Tibial artery (tissue), 4 donors: Measurements from ENCODE around the gene ANKS1A.

ENCODE experiments used
- DNase-seq, 2 donors: peaks; one replicate each; pipeline ENCODE4 v3.0.0-alpha.2; 2019
- H3K27ac ChIP-seq, 2 donors: fragments of 200-600 bp; sonication (generic) in 1 of 2; 1 replicate in 1 of 2; 2 replicates in 1 of 2; pipeline ENCODE4 v1.5.1; 2018 to 2019; ENCODE audit warnings: mild to moderate bottlenecking in 1 of 2
- H3K27me3 ChIP-seq, 2 donors: fragments of 200-600 bp; sonication (generic) in 1 of 2; one replicate each; pipeline versions ENCODE4 v1.5.1 to v1.6.0; 2016 to 2019
- H3K36me3 ChIP-seq, 3 donors: fragments of 200-600 bp; sonication (generic) in 2 of 3; one replicate each; pipeline ENCODE4 v1.5.1; 2016 to 2019; ENCODE audit warnings: mild to moderate bottlenecking in 2 of 3
- H3K4me1 ChIP-seq, 4 donors: fragments of 200-600 bp; sonication (generic) in 2 of 4; 1 replicate in 3 of 4; 2 replicates in 1 of 4; pipeline ENCODE4 v1.5.1; 2016 to 2019
- H3K4me3 ChIP-seq, 2 donors: fragments of 200-600 bp; sonication (generic) in 1 of 2; 1 replicate in 1 of 2; 2 replicates in 1 of 2; pipeline ENCODE4 v1.5.1; 2018 to 2019; ENCODE audit warnings: mild to moderate bottlenecking in 2 of 2
- H3K9me3 ChIP-seq, 3 donors: fragments of 200-600 bp; sonication (generic) in 1 of 3; one replicate each; pipeline ENCODE4 v1.5.1; 2016 to 2019
- CTCF ChIP-seq, 2 experiments: fragments of 200-600 bp in 1 of 2; fragments of 450-650 bp in 1 of 2; IDR thresholded peaks; one replicate each; pipeline ENCODE4 v1.5.1; 2017 to 2019; ENCODE audit warnings: antibody characterized with exemption in 2 of 2, mild to moderate bottlenecking in 1 of 2, moderate library complexity in 1 of 2
- intact Hi-C: fragments of 100-400 bp; cut with DNase I; formaldehyde crosslinking; loops from one replicate; pipeline ENCODE4 v1.15.0; 2023; ENCODE audit warnings: low total_unique reads

The ANKS1A gene

GRCh38 chr6:35048631-35049083, 159.6 kb downstream of the ANKS1A start:
- peaks cover 0 to 97% (median 75%) of the 10 kb centered on the region in 4 donors for H3K4me1 ChIP-seq
- H3K27me3 ChIP-seq: no peaks in the 10 kb centered on the region
- TF ChIP-seq CTCF (IDR thresholded peaks at IDR 0.05): no peak
- H3K36me3 ChIP-seq: peaks cover 0 to 5% (median 0%) of the 10 kb centered on the region in 3 donors
- no peaks in the 10 kb centered on the region for H3K9me3 ChIP-seq
- H3K4me3 ChIP-seq: no peak overlapping the region
- peak; percentile 54 to 75 for DNase-seq
- H3K27ac ChIP-seq: peak overlapping the region; percentile 64 to 73
- intact Hi-C loops: no loop called here

- H3K4me3 ChIP-seq: no peak overlapping the region
- H3K27me3 ChIP-seq: no peaks in the 10 kb centered on the region
- peak; percentile 14 to 61 for DNase-seq
- peaks cover 5 to 6% (median 6%) of the 10 kb centered on the region in 3 donors for H3K36me3 ChIP-seq
- intact Hi-C loops: no loop called here
- TF ChIP-seq CTCF (IDR thresholded peaks at IDR 0.05): no peak
- H3K27ac ChIP-seq: peak overlapping the region; percentile 64 to 73
- H3K9me3 ChIP-seq: no peaks in the 10 kb centered on the region
- peaks cover 0 to 99% (median 72%) of the 10 kb centered on the region in 4 donors for H3K4me1 ChIP-seq
These were observed 160.2 kb downstream of the ANKS1A start for GRCh38 chr6:35049156-35049735.

GRCh38 chr6:35049900-35050756, 161.1 kb downstream of the ANKS1A start:
- H3K9me3 ChIP-seq: no peaks in the 10 kb centered on the region
- H3K27me3 ChIP-seq: no peaks in the 10 kb centered on the region
- no peak for TF ChIP-seq CTCF (IDR thresholded peaks at IDR 0.05)
- H3K4me3 ChIP-seq: no peak overlapping the region
- H3K4me1 ChIP-seq: peaks cover 0 to 97% (median 63%) of the 10 kb centered on the region in 4 donors
- intact Hi-C loops: no loop called here
- peaks cover 7 to 14% (median 14%) of the 10 kb centered on the region in 3 donors for H3K36me3 ChIP-seq
- H3K27ac ChIP-seq: peak overlapping the region; percentile 64 to 73
- DNase-seq: peak; percentile 70 to 76

- Histone ChIP-seq H3K27ac (peak overlapping the region; percentile 64 to 73), H3K27me3 (no peaks in the 10 kb centered on the region), H3K36me3 (peaks cover 7 to 19% (median 14%) of the 10 kb centered on the region in 3 donors), H3K4me3 (no peak overlapping the region), H3K9me3 (no peaks in the 10 kb centered on the region), H3K4me1 (peaks cover 0 to 94% (median 57%) of the 10 kb centered on the region in 4 donors)
- TF ChIP-seq CTCF (IDR thresholded peaks at IDR 0.05): no peak
- intact Hi-C loops: no loop called here
- DNase-seq: peak; percentile 20 to 59
These were observed 161.8 kb downstream of the ANKS1A start for GRCh38 chr6:35050757-35051330.

- no peaks in the 10 kb centered on the region for H3K27me3 ChIP-seq
- H3K4me1 ChIP-seq: peaks cover 0 to 88% (median 51%) of the 10 kb centered on the region in 4 donors
- H3K36me3 ChIP-seq: peaks cover 7 to 21% (median 15%) of the 10 kb centered on the region in 3 donors
- TF ChIP-seq CTCF (IDR thresholded peaks at IDR 0.05): no peak
- peak overlapping the region; percentile 64 to 73 for H3K27ac ChIP-seq
- peak in 1 of 2 donors; percentile 28 for DNase-seq
- intact Hi-C loops: no loop called here
- no peak overlapping the region for H3K4me3 ChIP-seq
- H3K9me3 ChIP-seq: no peaks in the 10 kb centered on the region
These were observed 162.3 kb downstream of the ANKS1A start for GRCh38 chr6:35051396-35051795.
